K562 (cell line): ENCODE results near the gene ANK3. TPM values are rescaled to one million over a fixed set of nuclear protein-coding genes. Genes with fewer than 3 reads are reported as not detected.

Source experiments
- HCFC1 ChIP-seq: IDR thresholded peaks from 2 replicates; pipeline ENCODE4 v1.6.1; 2012; ENCODE audit warnings: low read depth, low read length, improper control_type of control experiment
- OTX1 ChIP-seq: fragments of 450-650 bp; formaldehyde crosslinking; IDR thresholded peaks from 2 replicates; pipeline ENCODE4 v1.4.0; 2022; ENCODE audit warnings: mild to moderate bottlenecking
- polyA plus RNA-seq, 8 experiments: library from polyadenylated mRNA; depleted of rRNA in 4 of 8; stranded (reverse) in 5 of 8; unstranded in 3 of 8; fragments of >200 nt; fragmentation: Nextera tagmentation in 2 of 8; fragmentation: Illumina TruSeq in 1 of 8; extraction: Ambion mirVana in 2 of 8; extraction: Trizol in 1 of 8; gene quantifications; 2 replicates each; pipeline versions ENCODE4 v1.2.1 to v1.2.3, GENCODE V29; 2011 to 2014; ENCODE audit warnings: inconsistent platforms in 1 of 8, missing spikeins in 1 of 8
- total RNA-seq, 7 experiments: library from RNA; depleted of rRNA in 6 of 7; stranded (reverse); fragments of >200 nt in 6 of 7; fragmentation: Illumina TruSeq in 2 of 7; extraction: Trizol in 2 of 7; gene quantifications; 2 replicates each; pipeline versions ENCODE4 v1.2.1 to v1.2.3, GENCODE V29; 2011 to 2021; ENCODE audit warnings: low replicate concordance in 1 of 7
- TF ChIP-seq, protein P1 (sequence below): fragments of 200-600 bp; sonication (generic); IDR thresholded peaks from one replicate; pipeline ENCODE4 v1.6.1; 2012; ENCODE audit warnings: mild to moderate bottlenecking, low read depth, low read length, inconsistent platforms
- TF ChIP-seq, protein P2 (sequence below), 2 experiments: fragments of 450-650 bp; formaldehyde crosslinking in 1 of 2; IDR thresholded peaks; 2 replicates each; pipeline versions ENCODE4 v1.4.0 to v1.6.1; 2014 to 2020; ENCODE audit warnings: mild to moderate bottlenecking in 2 of 2, borderline replicate concordance in 1 of 2, low read depth in 1 of 2
- TF ChIP-seq, protein P3 (sequence below): IDR thresholded peaks from 2 replicates; pipeline ENCODE4 v1.6.1; 2012; ENCODE audit warnings: low read depth, low read length, improper control_type of control experiment, borderline replicate concordance

Gene ANK3
- total and polyA plus RNA-seq, 9 of the 15 experiments (the other 6 are each of a cell fraction or from before 2014, with no cell fraction given): 10.0 to 32.3 (median 17.9) TPM

DNA sequence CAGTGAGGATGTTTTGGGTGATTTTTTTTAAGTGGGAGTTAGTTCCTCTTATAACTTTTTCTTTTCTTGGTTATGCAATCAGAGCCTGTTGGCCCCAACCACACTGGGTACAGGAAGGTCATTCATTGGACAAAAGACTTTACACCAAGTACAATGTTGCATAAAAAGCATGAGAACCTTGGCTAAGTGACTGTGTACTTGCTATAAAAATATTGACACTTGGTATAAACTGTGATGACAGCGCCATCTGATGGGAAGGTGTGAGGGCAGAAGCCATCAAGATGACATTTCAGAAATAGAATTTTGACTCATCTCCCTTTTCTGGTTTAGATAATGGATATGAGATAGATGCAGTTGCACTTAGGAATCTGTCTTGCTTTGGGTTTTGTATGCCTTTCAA is 357.0 kb downstream of the ANK3 start (continued):
- TF ChIP-seq, protein P1, sequence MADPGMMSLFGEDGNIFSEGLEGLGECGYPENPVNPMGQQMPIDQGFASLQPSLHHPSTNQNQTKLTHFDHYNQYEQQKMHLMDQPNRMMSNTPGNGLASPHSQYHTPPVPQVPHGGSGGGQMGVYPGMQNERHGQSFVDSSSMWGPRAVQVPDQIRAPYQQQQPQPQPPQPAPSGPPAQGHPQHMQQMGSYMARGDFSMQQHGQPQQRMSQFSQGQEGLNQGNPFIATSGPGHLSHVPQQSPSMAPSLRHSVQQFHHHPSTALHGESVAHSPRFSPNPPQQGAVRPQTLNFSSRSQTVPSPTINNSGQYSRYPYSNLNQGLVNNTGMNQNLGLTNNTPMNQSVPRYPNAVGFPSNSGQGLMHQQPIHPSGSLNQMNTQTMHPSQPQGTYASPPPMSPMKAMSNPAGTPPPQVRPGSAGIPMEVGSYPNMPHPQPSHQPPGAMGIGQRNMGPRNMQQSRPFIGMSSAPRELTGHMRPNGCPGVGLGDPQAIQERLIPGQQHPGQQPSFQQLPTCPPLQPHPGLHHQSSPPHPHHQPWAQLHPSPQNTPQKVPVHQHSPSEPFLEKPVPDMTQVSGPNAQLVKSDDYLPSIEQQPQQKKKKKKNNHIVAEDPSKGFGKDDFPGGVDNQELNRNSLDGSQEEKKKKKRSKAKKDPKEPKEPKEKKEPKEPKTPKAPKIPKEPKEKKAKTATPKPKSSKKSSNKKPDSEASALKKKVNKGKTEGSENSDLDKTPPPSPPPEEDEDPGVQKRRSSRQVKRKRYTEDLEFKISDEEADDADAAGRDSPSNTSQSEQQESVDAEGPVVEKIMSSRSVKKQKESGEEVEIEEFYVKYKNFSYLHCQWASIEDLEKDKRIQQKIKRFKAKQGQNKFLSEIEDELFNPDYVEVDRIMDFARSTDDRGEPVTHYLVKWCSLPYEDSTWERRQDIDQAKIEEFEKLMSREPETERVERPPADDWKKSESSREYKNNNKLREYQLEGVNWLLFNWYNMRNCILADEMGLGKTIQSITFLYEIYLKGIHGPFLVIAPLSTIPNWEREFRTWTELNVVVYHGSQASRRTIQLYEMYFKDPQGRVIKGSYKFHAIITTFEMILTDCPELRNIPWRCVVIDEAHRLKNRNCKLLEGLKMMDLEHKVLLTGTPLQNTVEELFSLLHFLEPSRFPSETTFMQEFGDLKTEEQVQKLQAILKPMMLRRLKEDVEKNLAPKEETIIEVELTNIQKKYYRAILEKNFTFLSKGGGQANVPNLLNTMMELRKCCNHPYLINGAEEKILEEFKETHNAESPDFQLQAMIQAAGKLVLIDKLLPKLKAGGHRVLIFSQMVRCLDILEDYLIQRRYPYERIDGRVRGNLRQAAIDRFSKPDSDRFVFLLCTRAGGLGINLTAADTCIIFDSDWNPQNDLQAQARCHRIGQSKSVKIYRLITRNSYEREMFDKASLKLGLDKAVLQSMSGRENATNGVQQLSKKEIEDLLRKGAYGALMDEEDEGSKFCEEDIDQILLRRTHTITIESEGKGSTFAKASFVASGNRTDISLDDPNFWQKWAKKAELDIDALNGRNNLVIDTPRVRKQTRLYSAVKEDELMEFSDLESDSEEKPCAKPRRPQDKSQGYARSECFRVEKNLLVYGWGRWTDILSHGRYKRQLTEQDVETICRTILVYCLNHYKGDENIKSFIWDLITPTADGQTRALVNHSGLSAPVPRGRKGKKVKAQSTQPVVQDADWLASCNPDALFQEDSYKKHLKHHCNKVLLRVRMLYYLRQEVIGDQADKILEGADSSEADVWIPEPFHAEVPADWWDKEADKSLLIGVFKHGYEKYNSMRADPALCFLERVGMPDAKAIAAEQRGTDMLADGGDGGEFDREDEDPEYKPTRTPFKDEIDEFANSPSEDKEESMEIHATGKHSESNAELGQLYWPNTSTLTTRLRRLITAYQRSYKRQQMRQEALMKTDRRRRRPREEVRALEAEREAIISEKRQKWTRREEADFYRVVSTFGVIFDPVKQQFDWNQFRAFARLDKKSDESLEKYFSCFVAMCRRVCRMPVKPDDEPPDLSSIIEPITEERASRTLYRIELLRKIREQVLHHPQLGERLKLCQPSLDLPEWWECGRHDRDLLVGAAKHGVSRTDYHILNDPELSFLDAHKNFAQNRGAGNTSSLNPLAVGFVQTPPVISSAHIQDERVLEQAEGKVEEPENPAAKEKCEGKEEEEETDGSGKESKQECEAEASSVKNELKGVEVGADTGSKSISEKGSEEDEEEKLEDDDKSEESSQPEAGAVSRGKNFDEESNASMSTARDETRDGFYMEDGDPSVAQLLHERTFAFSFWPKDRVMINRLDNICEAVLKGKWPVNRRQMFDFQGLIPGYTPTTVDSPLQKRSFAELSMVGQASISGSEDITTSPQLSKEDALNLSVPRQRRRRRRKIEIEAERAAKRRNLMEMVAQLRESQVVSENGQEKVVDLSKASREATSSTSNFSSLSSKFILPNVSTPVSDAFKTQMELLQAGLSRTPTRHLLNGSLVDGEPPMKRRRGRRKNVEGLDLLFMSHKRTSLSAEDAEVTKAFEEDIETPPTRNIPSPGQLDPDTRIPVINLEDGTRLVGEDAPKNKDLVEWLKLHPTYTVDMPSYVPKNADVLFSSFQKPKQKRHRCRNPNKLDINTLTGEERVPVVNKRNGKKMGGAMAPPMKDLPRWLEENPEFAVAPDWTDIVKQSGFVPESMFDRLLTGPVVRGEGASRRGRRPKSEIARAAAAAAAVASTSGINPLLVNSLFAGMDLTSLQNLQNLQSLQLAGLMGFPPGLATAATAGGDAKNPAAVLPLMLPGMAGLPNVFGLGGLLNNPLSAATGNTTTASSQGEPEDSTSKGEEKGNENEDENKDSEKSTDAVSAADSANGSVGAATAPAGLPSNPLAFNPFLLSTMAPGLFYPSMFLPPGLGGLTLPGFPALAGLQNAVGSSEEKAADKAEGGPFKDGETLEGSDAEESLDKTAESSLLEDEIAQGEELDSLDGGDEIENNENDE: no peak
- TF ChIP-seq OTX1 (CRISPR knock-in tag) (no peak), HCFC1 (no peak)
- TF ChIP-seq, protein P2, sequence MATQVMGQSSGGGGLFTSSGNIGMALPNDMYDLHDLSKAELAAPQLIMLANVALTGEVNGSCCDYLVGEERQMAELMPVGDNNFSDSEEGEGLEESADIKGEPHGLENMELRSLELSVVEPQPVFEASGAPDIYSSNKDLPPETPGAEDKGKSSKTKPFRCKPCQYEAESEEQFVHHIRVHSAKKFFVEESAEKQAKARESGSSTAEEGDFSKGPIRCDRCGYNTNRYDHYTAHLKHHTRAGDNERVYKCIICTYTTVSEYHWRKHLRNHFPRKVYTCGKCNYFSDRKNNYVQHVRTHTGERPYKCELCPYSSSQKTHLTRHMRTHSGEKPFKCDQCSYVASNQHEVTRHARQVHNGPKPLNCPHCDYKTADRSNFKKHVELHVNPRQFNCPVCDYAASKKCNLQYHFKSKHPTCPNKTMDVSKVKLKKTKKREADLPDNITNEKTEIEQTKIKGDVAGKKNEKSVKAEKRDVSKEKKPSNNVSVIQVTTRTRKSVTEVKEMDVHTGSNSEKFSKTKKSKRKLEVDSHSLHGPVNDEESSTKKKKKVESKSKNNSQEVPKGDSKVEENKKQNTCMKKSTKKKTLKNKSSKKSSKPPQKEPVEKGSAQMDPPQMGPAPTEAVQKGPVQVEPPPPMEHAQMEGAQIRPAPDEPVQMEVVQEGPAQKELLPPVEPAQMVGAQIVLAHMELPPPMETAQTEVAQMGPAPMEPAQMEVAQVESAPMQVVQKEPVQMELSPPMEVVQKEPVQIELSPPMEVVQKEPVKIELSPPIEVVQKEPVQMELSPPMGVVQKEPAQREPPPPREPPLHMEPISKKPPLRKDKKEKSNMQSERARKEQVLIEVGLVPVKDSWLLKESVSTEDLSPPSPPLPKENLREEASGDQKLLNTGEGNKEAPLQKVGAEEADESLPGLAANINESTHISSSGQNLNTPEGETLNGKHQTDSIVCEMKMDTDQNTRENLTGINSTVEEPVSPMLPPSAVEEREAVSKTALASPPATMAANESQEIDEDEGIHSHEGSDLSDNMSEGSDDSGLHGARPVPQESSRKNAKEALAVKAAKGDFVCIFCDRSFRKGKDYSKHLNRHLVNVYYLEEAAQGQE (IDR thresholded peaks at IDR 0.05; ENCODE audit: borderline replicate concordance): peak; percentile 78
- TF ChIP-seq, protein P2 (CRISPR knock-in tag; IDR thresholded peaks at IDR 0.05; ENCODE audit: low read depth): no peak
- TF ChIP-seq, protein P3, sequence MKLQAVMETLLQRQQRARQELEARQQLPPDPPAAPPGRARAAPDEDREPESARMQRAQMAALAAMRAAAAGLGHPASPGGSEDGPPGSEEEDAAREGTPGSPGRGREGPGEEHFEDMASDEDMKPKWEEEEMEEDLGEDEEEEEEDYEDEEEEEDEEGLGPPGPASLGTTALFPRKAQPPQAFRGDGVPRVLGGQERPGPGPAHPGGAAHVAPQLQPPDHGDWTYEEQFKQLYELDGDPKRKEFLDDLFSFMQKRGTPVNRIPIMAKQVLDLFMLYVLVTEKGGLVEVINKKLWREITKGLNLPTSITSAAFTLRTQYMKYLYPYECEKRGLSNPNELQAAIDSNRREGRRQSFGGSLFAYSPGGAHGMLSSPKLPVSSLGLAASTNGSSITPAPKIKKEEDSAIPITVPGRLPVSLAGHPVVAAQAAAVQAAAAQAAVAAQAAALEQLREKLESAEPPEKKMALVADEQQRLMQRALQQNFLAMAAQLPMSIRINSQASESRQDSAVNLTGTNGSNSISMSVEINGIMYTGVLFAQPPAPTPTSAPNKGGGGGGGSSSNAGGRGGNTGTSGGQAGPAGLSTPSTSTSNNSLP: peak; percentile 45; the same call in 1 of the 2 replicates
